ENCODE results near the gene ANKHD1. TPM values are rescaled to one million over a fixed set of nuclear protein-coding genes. Genes with fewer than 3 reads are reported as not detected.

Gene ANKHD1, protein sequence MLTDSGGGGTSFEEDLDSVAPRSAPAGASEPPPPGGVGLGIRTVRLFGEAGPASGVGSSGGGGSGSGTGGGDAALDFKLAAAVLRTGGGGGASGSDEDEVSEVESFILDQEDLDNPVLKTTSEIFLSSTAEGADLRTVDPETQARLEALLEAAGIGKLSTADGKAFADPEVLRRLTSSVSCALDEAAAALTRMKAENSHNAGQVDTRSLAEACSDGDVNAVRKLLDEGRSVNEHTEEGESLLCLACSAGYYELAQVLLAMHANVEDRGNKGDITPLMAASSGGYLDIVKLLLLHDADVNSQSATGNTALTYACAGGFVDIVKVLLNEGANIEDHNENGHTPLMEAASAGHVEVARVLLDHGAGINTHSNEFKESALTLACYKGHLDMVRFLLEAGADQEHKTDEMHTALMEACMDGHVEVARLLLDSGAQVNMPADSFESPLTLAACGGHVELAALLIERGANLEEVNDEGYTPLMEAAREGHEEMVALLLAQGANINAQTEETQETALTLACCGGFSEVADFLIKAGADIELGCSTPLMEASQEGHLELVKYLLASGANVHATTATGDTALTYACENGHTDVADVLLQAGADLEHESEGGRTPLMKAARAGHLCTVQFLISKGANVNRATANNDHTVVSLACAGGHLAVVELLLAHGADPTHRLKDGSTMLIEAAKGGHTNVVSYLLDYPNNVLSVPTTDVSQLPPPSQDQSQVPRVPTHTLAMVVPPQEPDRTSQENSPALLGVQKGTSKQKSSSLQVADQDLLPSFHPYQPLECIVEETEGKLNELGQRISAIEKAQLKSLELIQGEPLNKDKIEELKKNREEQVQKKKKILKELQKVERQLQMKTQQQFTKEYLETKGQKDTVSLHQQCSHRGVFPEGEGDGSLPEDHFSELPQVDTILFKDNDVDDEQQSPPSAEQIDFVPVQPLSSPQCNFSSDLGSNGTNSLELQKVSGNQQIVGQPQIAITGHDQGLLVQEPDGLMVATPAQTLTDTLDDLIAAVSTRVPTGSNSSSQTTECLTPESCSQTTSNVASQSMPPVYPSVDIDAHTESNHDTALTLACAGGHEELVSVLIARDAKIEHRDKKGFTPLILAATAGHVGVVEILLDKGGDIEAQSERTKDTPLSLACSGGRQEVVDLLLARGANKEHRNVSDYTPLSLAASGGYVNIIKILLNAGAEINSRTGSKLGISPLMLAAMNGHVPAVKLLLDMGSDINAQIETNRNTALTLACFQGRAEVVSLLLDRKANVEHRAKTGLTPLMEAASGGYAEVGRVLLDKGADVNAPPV (N-terminal part only)
- total RNA-seq, result 34.6 and 55.5 TPM in 2 replicates

DNA sequence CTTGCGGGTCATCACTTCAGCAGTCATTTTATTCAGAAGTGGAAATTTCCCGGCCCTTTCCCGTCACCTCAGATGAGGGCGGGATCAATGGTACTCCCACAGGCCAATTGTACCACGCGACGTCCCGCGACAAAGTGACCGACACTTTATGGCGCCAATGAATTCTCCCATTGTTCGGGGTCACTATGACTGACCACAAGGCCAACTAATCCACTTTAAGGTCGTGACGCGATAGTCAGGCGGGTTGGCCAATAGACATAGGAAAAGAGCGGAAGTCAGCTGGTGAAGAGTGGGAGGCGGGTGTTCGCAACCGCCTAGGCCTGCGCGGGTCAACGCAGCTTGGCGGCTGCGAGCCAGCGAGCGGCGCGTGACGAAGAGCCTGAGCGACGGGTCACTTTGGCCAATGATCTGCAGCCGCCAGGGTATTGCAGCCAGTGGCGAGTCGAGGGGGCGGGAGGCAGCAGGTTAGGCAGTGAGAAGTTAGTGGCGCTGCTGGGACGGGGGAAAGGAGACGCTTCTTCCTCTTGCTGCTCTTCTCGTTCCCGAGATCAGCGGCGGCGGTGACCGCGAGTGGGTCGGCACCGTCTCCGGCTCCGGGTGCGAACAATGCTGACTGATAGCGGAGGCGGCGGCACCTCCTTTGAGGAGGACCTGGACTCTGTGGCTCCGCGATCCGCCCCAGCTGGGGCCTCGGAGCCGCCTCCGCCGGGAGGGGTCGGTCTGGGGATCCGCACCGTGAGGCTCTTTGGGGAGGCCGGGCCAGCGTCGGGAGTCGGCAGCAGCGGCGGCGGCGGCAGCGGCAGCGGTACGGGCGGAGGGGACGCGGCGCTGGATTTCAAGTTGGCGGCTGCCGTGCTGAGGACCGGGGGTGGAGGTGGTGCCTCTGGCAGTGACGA lies at the start of gene ANKHD1:
Gene ANKHD1 (plus strand): TSS at position 472 of the 896 bp plus-strand sequence. CDS start 135 bp downstream, at position 607.

DNA sequence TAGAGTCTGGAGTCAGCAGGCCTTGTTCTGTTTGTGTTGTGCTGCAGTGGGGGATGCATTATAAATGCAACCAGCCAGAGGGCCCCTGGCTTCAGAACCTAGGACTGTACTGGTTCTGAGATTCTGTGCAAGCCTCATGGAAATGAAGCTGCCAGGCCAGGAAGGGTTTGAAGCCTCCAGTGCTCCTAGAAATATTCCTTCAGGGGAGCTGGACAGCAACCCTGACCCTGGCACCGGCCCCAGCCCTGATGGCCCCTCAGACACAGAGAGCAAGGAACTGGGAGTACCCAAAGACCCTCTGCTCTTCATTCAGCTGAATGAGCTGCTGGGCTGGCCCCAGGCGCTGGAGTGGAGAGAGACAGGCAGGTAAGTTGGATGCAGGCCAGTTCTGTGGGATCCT lies 41.5 kb upstream of the ANKHD1 start, which contains the start of gene SLC4A9:
Gene SLC4A9 (plus strand): TSS at position 94 of the 400 bp plus-strand sequence. CDS start 43 bp downstream, at position 137.

DNA sequence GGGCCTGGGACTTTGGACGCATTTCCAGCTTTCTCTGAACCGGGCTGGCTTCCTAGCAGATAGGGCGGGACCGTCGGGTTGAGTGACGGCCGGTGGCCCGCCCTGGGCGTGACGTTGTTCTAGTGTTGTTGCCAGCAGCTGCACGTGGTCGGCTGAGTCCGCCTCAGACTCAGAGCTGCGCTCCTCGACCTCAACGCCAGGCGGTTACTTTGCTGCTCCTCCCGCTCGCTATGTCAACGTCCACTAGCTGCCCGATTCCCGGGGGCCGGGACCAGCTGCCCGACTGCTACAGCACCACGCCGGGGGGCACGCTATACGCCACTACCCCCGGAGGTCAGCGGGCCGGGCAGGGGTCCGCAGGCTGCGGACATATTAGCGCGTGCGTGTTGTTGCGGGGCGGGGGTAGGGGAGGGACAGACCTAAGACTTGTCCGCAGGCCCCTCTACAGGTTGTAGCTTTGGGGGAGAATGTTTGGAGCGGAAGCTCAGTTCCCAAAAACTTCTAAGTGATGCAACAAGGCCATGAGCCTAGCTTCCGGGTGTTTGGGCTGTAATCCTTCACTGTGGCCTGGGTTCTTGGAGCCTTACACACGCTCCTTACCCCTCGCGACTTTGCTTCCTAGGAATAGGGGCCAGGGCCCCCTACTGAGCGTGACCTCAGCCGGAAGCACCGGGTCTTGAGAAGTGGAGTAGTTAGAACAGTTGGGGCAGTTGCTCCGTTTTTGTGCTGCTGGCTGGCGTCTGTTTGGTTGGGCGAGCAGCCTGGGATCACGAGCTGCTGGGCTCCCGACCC lies 146.1 kb downstream of the ANKHD1 start, which contains the start of gene EIF4EBP3:
Gene EIF4EBP3 (plus strand): TSS at position 155 of the 792 bp plus-strand sequence. CDS start 76 bp downstream, at position 231.

DNA sequence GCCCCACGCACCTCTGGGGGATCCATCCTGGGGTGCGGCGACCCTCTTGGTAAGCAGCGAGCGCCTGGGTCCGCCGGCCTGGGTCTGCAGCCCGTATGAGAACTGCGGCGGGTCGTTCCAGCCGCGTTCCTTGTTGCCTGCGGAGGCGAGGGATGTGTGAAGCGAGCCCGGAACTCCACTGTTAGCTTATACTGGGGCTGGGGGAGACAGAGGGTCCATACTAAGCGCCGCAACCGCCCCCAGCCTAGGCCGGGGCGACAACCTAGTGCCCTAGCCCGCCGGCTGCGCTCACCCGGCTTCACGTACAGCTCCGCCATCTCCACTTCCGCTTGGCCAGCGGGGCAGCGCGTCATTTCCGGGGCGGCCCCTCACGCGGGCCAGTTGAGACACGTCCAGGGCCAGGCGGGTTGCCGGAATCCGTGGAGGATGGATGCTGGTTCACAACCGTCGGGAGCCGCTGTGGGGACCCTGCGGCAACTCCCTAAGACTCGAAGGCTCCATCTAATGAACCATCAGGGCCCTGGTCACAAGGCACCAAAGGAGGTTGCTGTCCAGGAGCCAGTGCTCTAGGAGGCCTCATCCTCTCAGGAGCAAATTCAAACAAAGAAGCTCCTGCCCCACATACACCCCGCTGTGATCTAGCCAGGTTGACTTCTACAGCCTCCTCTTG lies 155.6 kb downstream of the ANKHD1 start, which contains the start of gene SRA1:
Gene SRA1 (minus strand): TSS at position 338 of the 670 bp plus-strand sequence. CDS start 21 bp downstream, at position 317.

DNA sequence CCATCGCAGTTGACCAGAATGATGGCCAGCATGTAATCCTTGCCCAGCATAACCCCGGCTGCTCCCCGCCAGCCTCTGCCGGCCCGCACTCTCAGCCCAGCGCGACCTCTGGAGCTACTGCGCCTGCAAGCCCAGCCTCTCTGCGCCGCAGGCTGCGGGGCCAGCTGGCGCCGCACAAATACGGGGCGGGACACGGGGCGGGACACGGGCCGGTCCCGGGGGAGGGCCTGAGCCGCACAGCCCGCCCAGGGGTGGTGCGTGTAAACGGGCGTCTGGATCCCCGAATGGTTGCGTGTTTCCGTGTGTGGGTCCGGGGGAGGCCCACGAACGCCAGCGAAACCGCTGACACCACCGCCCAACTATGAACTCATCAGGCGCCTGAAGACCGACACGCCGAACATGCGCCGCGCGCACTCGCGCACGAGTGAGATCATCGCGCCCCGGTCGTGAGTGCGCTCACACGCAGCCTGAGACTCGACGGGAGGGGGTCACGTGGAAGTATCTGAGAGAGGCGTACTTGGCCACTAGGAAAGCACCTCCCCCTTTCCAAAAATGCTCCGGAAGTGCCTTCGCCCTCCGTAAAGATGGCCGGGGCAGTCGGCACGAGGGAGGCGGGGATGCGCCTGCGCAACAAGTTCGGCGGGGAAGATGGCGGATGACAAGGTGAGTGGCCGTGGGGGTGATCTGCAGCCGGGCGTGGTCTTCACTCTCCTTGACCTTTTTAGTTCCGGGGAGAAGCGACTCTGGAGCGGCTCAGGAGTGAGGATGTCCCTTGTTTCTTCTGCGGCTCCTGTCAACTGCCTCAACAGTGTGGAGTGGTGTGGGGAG lies 162.8 kb downstream of the ANKHD1 start, which contains the start of the genes APBB3 and SLC35A4:
Gene APBB3 (minus strand): TSS at position 403 of the 828 bp plus-strand sequence. CDS start 353 bp downstream, at position 50.
Gene SLC35A4 (plus strand): TSS at position 633 of the 828 bp plus-strand sequence. CDS start 2,342 bp downstream, outside the sequence.

Other genes starting within 250 kb of the ANKHD1 start
- 35.7 and 42.6 TPM in 2 replicates for gene CYSTM1, start 226.6 kb upstream of the ANKHD1 start, total RNA-seq
- gene PFDN1, start 98.7 kb upstream of the ANKHD1 start, total RNA-seq, result 44.3 and 59.7 TPM in 2 replicates
- gene HBEGF, start 55.2 kb upstream of the ANKHD1 start, total RNA-seq, result 1.0 and 1.9 TPM in 2 replicates
- not detected in 2 replicates for gene SLC4A9, start 41.6 kb upstream of the ANKHD1 start, total RNA-seq
- 7.4 and 15.3 TPM in 2 replicates for gene EIF4EBP3, start 145.8 kb downstream of the ANKHD1 start, total RNA-seq
- gene SRA1, start 155.6 kb downstream of the ANKHD1 start, total RNA-seq, result 24.0 and 25.6 TPM in 2 replicates
- 8.4 and 9.0 TPM in 2 replicates for gene APBB3, start 162.8 kb downstream of the ANKHD1 start, total RNA-seq
- 26.9 and 37.6 TPM in 2 replicates for gene SLC35A4, start 163.0 kb downstream of the ANKHD1 start, total RNA-seq
- gene CD14, start 231.3 kb downstream of the ANKHD1 start, total RNA-seq, result 0.15 and 1.3 TPM in 2 replicates
- gene TMCO6, start 237.6 kb downstream of the ANKHD1 start, total RNA-seq, result 26.7 and 72.8 TPM in 2 replicates
- 47.4 and 58.0 TPM in 2 replicates for gene NDUFA2, start 245.8 kb downstream of the ANKHD1 start, total RNA-seq
- gene IK, start 246.0 kb downstream of the ANKHD1 start, total RNA-seq, result 62.4 and 66.5 TPM in 2 replicates

All from cardiac ventricle fibroblast (primary cell).